Measurements from ENCODE around the gene TIMM29. TPM values are rescaled to one million over a fixed set of nuclear protein-coding genes. Genes with fewer than 3 reads are reported as not detected.

The TIMM29 gene
- total RNA-seq (2022; extraction: Qiagen RNA extraction; ENCODE audit: low read depth) = 11.4 to 20.3 TPM (median 18.7 TPM) in 5 replicates

DNA sequence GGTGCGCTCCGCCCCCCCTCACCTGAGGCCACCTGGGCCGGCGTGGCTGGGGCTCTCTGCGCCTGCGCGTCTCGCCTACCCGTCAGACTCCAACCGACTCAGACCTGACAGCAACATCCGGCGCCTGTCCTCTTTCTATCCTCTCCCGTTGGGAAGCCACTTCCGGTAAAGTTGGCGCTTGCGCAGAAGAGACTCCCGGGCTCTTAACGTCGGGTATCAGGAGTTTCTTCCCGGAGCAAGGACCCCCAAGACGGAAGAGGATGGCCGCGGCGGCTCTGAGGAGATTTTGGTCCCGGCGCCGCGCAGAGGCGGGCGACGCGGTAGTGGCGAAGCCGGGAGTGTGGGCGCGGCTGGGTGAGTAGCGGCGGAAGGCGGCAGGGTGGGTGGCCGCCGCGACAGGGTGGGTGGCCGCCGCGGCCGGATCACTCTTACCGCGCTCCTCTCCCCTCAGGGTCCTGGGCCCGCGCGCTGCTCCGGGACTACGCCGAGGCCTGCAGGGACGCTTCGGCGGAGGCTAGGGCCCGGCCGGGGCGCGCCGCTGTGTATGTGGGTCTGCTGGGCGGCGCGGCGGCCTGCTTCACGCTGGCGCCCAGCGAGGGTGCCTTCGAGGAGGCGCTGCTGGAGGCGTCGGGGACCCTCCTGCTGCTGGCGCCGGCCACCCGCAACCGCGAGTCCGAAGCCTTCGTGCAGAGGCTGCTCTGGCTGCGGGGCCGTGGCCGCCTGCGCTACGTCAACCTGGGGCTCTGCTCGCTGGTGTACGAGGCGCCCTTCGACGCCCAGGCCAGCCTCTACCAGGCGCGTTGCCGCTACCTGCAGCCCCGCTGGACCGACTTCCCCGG, at the start of gene TIMM29, which contains the start of gene YIPF2:
Gene TIMM29, plus strand, starts transcription at position 249 of the 839 bp plus-strand sequence. Its CDS starts 12 bp downstream, at position 261.
Gene YIPF2, minus strand, starts transcription at position 77 of the 839 bp plus-strand sequence. CDS start 229 bp downstream, outside the sequence.

DNA sequence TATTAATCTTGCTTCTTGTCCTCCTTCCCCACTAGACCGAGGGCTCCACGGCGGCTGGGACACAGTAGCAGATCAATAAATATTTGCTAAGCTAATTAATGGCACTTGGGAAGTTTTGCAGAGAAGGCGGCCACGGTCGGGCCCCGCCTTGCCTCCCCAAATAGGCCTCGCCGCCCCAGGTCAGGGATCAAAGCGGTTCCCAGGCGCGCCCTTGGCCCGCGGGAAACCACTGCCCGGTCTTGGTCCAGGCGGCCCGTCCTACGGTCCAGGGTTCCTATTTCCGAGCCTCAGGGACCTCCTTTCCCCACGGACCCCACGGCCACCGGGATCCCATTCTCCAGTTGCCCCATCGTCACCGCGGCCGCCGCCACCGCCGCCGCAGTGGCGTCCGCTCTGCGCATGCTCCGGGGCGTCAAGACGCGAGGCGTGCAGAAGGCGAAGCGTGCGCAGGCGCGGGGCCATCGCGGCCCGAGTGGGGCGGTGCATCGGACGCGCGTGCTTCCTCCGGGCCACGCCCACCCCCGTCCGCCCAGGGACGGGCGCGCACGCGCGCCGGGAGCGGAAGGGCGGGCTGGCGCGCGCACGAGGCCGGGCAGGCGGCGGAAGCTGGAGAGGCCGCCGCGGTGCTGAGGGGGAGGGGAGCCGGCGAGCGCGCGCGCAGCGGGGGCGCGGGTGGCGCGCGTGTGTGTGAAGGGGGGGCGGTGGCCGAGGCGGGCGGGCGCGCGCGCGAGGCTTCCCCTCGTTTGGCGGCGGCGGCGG, 31.9 kb downstream of the TIMM29 start, which contains the start of gene SMARCA4:
Gene SMARCA4, plus strand, starts transcription at position 717 of the 759 bp plus-strand sequence. CDS start 23,122 bp downstream, outside the sequence.

Other genes with a start within 250 kb of the TIMM29 start
- 22.5 to 37.4 TPM (median 33.9 TPM) in 5 replicates for gene QTRT1, start 227.4 kb upstream of the TIMM29 start, total RNA-seq (2022; extraction: Qiagen RNA extraction; ENCODE audit: low read depth)
- 38.9 to 61.4 TPM (median 57.9 TPM) in 5 replicates for gene DNM2, start 210.7 kb upstream of the TIMM29 start, total RNA-seq (2022; extraction: Qiagen RNA extraction; ENCODE audit: low read depth)
- 16.5 to 31.5 TPM (median 29.4 TPM) in 5 replicates for gene TMED1, start 92.6 kb upstream of the TIMM29 start, total RNA-seq (2022; extraction: Qiagen RNA extraction; ENCODE audit: low read depth)
- gene C19orf38, start 80.4 kb upstream of the TIMM29 start, total RNA-seq (2022; extraction: Qiagen RNA extraction; ENCODE audit: low read depth) = not detected in 5 replicates
- 30.1 to 52.5 TPM (median 50.5 TPM) in 5 replicates for gene CARM1, start 57.3 kb upstream of the TIMM29 start, total RNA-seq (2022; extraction: Qiagen RNA extraction; ENCODE audit: low read depth)
- gene YIPF2, start 172 bp upstream of the TIMM29 start, total RNA-seq (2022; extraction: Qiagen RNA extraction; ENCODE audit: low read depth) = 12.1 to 24.2 TPM (median 20.4 TPM) in 5 replicates
- gene SMARCA4, start 32.2 kb downstream of the TIMM29 start, total RNA-seq (2022; extraction: Qiagen RNA extraction; ENCODE audit: low read depth) = 9.1 to 12.0 TPM (median 11.8 TPM) in 5 replicates
- 21.9 to 29.9 TPM (median 27.9 TPM) in 5 replicates for gene LDLR, start 160.7 kb downstream of the TIMM29 start, total RNA-seq (2022; extraction: Qiagen RNA extraction; ENCODE audit: low read depth)
- 14.2 to 17.8 TPM (median 16.2 TPM) in 5 replicates for gene SPC24, start 227.0 kb downstream of the TIMM29 start, total RNA-seq (2022; extraction: Qiagen RNA extraction; ENCODE audit: low read depth)

Measured in A549 treated with ZK216348 at 1 μM for 4 hours (cell line).